Measurements from ENCODE around the gene TM4SF5.

- TF ChIP-seq CTCF (IDR thresholded peaks at IDR 0.05) (no peak), POLR2A (IDR thresholded peaks at IDR 0.05) (no peak)
Measured at GRCh38 chr17:4815043-4815675, 43.5 kb downstream of the TM4SF5 start.
